ENCODE data around the gene CXCR5.
"Not testable (repeated sequence)": the region's sequence is repeated elsewhere in the genome, so short reads cannot be mapped to it uniquely, and the experiment has no call there.

CXCR5 gene, protein sequence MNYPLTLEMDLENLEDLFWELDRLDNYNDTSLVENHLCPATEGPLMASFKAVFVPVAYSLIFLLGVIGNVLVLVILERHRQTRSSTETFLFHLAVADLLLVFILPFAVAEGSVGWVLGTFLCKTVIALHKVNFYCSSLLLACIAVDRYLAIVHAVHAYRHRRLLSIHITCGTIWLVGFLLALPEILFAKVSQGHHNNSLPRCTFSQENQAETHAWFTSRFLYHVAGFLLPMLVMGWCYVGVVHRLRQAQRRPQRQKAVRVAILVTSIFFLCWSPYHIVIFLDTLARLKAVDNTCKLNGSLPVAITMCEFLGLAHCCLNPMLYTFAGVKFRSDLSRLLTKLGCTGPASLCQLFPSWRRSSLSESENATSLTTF

DNA sequence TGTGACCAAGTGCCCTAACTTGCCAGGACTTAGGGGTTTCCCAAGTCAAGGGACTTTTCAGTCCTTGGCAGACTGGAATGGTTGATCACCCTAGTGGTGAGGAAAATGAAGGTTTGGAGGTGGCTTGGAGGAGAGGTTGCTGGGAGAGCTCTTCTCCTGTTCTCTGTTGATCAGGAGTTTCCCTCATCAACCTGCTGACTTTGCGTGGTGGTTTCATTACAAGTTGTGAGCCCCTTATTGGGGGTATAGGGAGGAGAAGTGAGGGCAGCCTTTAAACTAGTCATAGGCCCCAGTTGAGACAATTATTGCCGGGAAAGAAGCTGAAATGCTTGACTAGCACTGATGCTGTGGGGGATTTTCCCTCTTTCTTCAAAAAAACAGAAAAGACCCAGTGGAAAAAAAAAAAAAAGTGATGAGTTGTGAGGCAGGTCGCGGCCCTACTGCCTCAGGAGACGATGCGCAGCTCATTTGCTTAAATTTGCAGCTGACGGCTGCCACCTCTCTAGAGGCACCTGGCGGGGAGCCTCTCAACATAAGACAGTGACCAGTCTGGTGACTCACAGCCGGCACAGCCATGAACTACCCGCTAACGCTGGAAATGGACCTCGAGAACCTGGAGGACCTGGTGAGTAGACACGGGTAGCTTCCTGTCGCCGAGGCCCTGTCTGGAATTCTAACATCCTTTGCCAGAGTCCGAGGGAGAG, at the start of gene CXCR5:
Gene CXCR5, plus strand, starts transcription at position 525 of the 704 bp plus-strand sequence. Its CDS starts 50 bp downstream, at position 575.
- DNase-seq (ENCODE audit: low read depth) = no peak

DNA sequence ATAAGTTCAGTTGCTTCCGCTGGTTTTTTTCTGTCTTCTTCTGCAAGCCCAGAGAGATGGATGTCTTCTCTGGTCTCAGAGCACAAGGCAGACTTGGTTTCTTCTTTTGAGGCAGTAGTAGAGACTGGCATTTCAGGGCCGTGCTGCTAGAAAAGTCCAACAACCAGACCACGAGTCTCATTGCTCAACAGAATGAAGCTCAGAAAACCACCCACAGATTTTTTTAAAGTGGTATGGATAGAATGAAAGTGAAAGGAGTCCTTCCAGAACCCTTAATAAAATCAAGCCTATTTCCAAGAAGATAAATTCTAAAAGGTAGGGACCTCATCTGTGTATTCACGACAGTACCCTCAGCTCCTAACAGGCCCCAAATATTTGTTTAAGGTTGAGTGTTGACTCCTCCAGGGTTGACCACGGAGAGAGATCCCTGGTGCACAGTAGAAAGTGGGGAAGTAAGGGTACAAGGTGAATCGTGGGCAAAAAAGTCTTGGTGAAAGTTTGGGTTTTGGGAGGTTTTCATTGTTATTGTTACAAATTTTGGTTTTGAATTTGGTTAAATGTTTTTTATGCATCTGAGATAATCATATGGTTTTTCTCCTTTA, 49.2 kb upstream of the CXCR5 start:
- no peak for DNase-seq (ENCODE audit: low read depth)

DNA sequence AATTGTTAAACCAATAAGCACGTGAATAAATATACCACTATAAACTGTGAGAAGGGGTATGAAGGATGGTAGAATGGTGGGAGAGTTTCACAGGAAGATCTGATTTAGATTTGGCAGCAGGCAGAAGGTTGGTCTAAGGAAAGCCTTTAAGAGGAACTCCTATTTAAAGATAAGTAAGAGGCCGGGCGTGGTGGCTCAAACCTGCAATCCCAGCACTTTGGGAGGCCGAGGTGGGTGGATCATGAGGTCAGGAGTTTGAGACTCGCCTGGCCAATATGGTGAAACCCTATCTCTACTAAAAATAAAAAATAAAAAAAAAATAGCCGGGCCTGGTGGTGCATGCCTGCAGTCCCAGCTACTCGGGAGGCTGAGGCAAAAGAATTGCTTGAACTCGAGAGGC, 45.8 kb upstream of the CXCR5 start:
- DNase-seq (ENCODE audit: low read depth) = no peak

DNA sequence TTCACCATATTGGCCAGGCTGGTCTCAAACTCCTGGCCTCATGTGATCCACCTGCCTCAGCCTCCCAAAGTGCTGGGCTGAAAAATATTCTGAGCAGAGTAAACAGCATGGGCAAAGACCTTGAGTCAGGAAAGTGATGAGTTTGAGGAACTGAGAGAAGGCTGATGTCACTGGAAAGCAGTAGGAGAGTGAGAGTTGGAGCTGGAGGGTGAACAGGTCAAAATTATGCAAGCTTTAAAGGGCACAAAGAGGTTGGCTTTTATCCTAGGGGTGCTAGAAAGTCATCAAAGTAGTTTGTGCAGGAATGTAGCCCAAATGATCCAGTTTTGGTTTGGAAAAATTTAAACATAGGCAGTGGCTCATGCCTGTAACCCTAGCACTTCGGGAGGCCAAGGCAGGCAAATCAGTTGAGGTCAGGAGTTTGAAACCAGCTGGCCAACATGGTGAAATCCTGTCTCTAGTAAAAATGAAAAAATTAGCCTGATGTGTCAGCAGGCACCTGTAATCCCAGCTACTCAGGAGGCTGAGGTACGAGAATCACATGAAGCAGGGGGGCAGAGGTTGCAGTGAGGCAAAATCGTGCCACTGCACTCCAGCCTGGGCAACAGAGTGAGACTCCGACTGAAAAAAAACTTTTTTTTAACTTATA, 44.7 kb upstream of the CXCR5 start:
- DNase-seq (ENCODE audit: low read depth) = no peak

DNA sequence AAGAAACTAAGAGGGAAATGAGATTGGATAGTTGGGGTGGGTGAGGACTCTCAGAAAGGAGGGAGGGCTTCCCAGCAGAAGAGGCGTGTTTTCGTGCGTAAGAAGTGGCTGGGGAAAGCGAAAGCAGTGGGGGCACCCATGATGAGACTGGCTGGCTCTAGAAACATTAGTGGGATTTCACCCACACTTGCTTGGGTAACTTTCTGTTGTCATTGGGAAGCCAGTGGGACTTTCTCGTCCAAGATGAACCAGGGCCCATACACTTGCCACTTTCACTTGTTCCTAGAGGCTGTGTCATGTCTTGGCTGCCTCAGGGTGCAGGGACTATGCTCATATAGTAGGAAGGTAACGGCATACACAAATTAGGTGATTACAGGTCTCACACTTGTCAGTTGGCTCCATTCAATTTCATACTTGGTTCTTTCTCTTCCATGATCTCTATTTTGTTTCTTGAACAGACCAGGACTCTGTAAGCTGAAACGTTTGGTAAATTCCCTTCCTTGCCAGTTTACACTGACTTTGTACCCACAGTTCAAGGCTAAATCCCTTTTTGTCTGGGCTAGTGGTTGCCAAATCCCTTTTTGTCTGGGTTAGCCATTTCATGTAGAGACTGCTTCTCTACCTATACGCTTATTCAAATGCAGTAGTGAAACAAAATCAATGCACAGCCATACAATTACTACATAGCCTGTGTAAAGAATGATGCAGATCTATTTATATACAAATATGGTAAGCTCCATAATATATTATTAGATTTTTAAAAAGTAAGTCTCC, 42.0 kb upstream of the CXCR5 start:
- DNase-seq (ENCODE audit: low read depth) = peak; percentile 33

DNA sequence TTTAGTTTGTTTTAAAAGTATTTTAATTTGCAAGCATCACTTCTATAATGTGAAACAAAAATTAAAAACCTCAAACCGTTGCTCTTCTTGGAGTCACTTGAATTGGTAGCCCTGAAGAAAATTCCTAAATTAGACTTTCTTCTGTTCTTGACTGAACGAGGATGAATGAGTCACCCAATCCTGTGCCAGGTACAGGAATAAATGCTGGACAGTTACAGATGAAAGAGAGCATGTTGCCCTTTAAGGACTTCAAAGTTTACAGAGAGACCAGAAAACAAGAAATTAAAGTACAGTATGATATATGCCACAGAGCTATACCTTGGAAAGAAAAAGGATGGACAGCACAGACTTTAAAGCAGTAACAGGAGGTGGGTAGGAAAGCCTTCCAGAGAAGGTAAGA, 41.3 kb upstream of the CXCR5 start:
- DNase-seq (ENCODE audit: low read depth) = no peak

DNA sequence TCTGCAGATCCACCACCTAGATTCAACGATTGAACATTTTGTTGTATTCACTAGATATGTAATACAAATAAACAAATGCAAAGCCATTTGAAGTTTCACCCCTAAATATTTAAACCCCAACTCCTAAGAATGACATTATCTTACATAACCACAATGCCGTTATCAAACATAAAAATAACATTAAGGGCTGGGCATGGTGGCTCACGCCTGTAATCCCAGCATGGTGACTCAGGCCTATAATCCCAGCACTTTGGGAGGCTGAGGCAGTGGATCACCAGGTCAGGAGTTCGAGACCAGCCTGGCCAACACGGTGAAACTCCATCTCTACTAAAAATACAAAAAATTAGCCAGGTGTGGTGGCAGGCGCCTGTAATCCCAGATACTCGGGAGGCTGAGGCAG, 40.8 kb upstream of the CXCR5 start:
- DNase-seq (ENCODE audit: low read depth) = not testable (repeated sequence)

DNA sequence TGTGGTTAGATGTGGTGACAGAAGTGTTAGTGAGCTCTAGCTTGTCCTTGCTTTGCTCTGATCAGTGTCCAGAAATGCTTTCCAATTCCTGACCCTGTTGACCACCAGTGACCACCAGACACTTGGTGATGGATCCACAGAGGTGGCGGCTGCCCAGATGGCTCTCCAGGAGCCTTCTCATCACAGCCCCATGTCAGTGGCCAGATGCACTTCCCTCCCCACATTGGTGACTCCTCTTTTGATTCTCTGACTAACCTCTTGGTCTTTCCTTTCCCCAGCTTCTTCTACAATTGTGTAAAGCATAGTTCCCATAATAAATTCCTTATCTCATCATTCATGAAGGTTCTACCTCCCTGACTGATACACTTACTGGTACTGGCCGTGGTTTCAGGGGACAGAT, 40.1 kb upstream of the CXCR5 start:
- DNase-seq (ENCODE audit: low read depth) = no peak

DNA sequence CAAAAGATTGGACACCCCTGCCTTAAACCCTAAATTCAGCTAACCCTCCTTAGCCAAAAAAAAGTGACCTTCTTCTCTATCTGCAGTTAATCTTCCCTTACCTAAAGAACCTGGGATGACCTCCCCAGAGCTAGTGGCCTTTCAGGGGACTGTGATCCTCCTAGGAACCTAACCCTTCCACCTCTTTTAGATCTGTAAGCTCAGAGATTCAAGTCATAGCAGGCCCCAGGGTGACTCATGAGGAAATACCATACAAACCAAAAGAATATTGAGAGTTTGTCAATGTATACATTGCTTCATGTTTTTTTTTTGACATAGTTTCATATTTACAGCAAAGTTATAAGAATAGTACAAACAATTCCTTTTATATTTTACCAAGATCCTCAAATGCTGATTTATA, 38.3 kb upstream of the CXCR5 start:
- DNase-seq (ENCODE audit: low read depth) = no peak

DNA sequence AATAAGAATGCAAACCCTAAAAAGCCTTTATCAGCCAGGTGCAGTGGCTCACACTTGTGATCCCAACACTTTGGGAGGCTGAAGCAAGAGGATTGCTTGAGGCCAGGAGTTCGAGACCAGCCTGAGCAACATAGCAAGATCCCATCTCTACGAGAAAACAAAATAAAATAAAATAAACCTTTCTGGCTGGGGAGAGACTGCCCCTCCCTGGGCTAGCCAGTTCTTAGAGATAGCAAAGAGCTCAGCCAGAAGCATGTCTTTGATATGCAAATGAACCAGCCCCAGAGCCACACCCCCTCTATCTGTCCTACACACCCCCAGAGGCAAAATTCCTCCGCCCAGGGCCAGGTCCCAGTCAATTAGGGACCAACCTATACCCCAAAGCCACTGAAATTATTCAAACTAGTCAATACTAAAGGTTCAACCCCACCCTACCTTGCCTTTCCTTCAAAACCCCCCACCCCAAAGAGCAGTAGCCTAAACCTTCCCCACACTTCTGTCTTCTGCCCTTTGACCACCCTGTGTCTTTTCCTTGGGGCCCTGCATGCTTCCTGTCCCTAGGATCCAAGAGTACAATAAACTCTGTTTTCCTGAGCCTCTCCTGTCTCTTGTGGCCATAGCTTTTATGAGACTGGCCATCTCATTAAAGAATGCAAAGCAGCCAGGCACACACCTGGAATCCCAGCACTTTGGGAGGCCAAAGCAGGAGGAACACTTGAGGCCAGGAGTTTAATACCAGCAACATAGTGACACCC, 37.3 kb upstream of the CXCR5 start:
- DNase-seq (ENCODE audit: low read depth) = no peak

DNA sequence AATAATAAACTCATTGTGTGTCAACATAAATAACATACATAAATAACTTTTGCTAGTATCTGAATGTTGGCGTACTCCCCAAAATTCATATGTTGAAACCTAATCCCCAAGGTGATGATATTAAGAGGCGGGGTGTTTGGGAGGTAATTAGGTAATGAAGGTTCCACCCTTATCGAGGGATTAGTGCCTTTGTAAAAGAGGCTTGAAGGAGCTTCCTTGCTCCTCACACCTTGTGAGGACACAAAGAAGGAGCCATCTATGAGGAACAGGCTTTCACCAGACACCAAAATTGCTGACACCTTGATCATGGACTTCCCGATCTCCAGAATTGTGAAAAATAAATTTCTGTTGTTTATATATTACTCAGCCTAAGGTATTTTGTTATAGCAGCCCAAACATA, 33.9 kb upstream of the CXCR5 start:
- DNase-seq (ENCODE audit: low read depth) = no peak

DNA sequence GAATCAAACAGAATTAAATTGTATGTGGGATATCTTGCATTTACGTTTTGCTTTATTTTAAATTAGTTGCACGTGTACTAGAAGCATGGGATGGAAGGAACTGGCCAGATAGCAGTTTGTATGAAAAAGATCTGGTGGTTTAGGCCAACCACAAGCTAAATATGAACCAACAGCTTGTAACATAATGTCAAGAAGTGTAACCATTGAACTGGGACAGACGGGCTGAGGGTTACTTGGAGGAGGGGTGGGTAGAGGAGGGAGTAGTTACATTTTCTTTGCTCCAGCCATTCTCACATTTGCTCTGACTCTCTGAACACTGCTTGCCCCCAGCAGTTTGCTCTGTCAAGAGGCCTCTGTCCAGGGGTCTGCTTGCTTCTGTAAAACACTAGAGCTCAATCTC, 31.7 kb upstream of the CXCR5 start:
- no peak for DNase-seq (ENCODE audit: low read depth)

DNA sequence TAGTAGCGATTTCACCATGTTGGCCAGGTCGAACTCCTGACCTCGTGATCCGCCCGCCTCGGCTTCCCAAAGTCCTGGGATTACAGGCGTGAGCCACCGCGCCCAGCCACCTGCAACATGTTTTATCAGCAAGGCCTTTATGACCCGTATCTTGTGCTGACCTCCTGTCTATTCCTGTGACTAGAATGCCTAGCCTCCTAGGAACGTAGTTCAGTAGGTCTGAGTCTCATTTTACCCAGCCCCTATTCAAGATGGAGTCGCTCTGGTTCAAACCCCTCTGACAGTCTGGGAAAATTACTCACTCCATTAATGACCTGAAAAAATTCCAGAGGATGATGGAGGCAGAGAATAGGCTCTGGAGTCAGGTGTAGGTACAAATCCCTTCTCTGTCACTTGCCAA, 30.0 kb upstream of the CXCR5 start:
- DNase-seq (ENCODE audit: low read depth) = no peak

DNA sequence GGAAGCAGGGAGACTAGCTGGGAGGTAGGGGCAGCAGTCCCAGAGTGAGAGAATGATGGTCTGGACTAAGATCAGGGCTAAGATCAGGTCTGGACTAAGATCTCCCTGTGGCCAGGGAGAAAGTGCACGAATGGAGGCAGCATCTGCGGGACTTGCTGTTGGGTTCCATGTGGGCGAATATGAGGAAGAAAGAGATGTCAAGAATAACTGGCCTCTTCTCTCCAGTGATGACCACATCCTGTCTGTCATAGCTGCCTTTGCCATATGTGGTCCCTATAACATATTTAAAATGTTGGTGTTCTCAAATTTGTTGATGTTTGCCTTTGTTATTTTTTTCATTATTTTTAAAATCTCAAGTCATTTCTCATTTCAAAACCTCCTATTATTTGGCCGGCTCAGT, 27.4 kb upstream of the CXCR5 start:
- no peak for DNase-seq (ENCODE audit: low read depth)

DNA sequence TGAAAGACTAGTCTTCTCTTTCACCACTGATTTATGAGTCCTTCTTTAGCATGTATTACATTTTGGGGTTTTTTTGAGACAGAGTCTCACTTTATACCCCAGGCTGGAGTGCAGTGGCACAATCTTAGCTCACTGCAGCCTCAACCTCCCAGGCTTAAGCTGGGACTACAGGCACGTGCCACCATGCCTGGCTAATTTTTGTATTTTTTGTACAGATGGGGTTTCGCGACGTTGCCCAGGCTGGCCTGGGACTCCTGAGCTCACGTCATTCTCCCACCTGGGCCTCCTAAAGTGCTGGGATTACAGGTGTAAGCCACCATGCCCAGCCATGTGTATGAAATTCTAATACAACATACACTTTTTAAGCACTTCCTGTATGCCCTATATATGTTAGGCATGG, 26.3 kb upstream of the CXCR5 start:
- DNase-seq (ENCODE audit: low read depth) = no peak

DNA sequence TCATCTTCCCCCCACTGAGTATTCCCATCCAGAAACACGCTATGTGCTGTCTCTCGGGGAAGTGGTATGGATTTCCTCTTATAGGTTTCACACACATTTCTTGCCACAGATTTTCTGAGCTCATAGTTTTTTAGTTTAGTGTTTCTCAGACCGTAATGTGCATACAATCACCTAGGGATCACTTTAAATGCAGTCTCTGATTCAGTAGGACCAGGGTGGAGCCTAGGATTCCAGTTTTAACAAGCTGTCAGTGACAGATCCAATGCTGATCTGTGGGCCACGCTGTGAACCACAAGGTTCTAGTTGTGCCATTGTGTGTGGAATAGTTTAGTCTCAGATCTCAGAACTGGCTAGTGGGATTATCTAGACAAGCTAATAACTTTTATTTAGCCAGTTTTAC, 23.7 kb upstream of the CXCR5 start:
- no peak for DNase-seq (ENCODE audit: low read depth)

DNA sequence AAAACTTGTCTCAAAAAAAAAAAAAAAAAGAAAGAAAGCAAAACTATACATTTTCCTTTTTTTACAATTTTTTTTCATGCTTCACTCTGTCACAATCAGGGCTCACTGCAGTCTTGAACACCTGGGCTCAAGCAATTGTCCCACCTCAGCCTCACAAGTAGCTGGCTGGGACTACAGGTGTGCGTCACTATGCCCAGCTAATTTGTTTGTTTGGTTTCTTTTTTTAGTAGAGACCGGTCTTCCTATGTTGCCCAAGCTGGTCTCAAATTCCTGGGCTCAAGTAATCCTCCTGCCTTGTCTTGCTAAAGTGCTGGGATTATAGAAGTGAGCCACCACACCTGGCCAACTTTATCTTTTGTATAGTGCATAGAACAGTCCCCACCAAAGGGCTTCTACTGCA, 15.0 kb upstream of the CXCR5 start:
- DNase-seq (ENCODE audit: low read depth) = no peak

DNA sequence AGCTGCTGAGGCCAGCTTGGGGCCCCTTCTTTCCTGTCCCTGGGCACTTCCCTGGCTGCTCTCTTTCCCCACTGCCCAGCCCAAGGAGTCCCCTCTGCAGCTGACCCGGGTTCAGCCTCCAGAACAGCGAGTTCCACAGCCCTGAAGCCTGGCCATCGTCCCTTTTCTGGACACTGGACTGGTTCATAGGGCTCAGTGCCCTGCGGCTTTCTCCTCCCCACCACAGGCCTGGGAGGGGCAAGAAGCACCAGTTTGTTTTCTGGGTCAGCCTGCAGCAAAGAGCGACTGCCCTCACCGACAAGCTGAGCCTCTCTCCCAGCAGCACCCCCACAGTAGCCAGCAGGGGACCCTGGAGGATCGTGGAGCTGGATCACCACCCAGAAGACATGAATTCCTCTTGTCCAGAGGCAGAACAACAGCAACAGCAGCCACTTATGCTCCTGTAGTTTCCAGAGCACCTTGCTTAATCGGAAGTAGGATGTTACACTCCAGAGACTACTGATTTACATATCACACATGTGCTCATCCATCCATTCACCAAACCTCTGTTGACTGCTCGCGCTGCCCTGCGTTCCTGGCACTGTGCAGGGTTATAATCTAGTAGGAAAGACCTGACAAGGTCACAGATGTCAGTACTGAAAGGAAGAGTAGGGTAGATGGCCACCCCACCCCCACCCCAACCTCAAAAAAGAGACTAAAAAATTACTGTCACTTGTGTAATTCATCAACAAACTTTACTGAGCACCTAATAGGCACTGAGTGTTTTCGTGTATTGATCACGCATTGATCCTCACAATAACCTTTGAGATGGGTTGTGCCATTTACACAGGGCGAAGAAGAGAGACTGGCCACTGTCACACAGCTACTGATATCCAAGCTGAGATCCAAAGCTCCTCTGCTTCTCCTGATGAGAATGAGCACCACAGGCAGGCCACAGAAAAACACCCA, 13.0 kb upstream of the CXCR5 start:
- no peak for DNase-seq (ENCODE audit: low read depth)

DNA sequence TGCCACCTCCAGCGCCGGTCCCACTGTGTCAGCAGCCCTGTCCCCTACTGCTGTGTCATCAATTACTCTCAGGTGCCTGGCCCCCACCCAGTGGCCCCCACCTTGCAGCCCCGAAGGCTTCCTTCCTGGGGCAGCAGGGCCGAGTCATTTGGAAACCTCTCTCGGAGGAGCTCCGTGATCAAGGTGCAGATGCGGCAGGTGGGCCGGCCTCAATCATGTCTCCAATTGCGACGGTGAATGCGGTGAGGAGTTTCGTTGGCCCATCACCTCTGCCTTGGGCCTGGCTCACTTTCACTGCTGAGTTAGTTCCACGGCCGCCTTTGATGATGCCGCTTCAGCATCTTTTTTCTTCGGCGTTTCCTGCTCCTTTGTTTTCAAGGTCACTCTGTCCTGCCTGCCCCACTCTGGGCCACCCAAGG, 11.3 kb upstream of the CXCR5 start:
- DNase-seq (ENCODE audit: low read depth) = peak; percentile 61

DNA sequence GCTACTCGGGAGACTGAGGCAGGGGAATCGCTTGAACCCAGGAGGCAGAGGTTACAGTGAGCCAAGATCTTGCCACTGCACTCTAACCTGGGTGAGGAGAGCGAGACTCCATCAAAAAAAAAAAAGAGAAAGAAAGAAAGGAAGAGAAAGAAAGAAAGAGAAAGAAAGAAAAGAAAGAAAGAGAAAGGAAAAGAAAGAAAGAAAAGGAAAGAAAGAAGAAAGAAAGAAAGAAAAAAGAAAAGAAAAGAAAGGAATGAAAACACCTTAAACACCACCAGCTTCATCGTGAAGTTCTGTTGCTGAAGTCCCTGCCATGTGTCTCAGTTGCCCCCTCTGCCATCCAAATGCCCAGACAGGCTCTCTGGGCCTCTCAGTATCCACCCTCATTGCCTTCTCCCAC, 9.9 kb upstream of the CXCR5 start:
- DNase-seq (ENCODE audit: low read depth) = no peak
